Muscle of arm (tissue), 12 donors: ENCODE results near the gene CEP41. TPM values are rescaled to one million over a fixed set of nuclear protein-coding genes. Genes with fewer than 3 reads are reported as not detected.

Experiments
- DNase-seq: peaks from one replicate; pipeline ENCODE4 v3.0.0-alpha.2; 2013
- polyA plus RNA-seq, 12 donors: library from polyadenylated mRNA; unstranded; fragments of 120-200 nt; gene quantifications; one replicate each; pipeline ENCODE4 v1.2.1, GENCODE V29; 2013; ENCODE audit not compliant: insufficient read length in 12 of 12

Gene CEP41
- polyA plus RNA-seq, 12 donors = 20.4 to 234 (median 23.7) TPM

GRCh38 chr7:130371046-130371445, 69.8 kb downstream of the CEP41 start:
- DNase-seq = no peak

DNA sequence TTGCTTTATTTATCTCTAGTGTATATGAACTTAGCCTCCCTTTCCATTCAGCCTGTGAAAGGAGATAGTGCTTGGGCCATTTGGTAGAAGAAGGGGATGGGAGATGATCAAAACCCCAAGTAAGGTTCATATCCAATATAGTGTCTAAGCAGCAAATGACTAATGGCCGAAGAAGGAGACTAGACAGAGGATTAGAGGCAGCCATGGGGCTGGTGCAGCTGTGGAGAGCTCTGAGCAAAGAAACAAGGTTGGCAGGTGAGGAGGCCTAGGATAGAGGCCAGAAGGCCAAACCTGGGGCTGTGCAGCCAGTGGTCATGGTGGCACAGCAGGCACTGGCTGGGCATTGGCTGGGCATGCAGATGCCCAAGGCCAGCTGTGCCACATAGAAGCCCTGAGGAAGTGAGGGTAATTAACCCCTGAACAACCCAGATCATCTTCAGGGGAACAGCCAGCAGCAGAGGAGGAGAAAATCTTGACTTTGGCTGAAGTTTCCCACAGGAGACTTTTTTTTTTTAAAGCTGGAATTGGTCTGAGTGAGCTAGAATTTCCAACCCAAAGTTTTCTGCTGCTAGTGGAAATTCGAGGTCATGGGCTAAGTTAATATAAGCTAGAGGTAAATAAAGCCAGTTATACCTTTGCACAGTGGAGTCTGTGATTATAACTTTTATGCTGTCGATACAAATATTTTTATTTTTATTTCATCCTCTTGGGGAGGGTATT, 70.8 kb downstream of the CEP41 start:
- no peak for DNase-seq

GRCh38 chr7:130369110-130369711, 71.6 kb downstream of the CEP41 start:
- DNase-seq = no peak

- no peak for DNase-seq
Measured at GRCh38 chr7:130367836-130368746, 72.7 kb downstream of the CEP41 start.

GRCh38 chr7:130367088-130367755, 73.6 kb downstream of the CEP41 start:
- DNase-seq = no peak

- DNase-seq = no peak
Measured at GRCh38 chr7:130366564-130366963, 74.3 kb downstream of the CEP41 start.

DNA sequence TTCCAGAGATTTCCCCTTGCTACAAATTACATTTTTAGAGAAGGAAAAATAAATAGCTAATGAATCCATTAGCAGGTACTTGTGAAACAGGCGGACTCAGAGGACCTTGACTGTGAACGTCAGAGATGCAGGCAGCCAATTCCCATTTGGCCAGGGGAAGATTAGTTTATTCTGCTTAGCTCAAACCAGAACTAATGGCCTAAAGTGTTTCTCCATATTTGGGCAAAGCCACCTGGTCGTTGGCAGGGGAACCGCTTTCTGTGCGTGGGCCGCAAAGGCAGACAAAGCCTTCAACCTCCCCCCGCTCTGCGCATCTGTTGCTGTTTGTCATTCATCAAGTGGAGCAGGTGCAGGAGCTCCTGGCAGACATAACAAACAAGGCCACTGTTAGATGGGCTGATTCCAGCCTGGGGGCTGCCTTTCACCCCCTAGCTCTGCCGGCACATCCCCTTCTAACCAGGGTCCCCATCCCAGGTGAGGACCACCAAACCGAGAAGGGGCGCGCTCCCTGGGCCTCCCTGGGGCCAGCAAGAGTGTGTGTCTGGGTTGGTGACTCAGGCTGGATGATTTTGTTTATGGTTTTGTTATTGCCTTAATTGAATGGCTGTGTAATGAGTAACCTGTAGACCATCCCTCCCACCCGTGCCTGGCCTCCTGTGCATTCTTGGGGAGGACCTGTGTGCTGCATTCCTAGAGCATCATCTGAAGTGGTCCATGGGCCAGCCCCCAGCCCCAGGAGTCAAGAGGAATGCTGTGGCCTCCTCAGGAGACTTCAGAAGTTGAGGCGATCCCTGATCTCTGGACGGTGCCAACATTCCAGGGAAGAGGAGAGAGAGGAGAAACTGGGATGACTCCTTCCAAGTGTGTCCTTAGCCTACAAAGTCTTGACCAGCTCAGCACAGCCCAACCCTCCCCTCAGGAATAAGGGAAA, 75.0 kb downstream of the CEP41 start:
- DNase-seq = peak; percentile 87

GRCh38 chr7:130365088-130365487, 75.7 kb downstream of the CEP41 start:
- no peak for DNase-seq

GRCh38 chr7:130364451-130364850, 76.4 kb downstream of the CEP41 start:
- DNase-seq = no peak

DNA sequence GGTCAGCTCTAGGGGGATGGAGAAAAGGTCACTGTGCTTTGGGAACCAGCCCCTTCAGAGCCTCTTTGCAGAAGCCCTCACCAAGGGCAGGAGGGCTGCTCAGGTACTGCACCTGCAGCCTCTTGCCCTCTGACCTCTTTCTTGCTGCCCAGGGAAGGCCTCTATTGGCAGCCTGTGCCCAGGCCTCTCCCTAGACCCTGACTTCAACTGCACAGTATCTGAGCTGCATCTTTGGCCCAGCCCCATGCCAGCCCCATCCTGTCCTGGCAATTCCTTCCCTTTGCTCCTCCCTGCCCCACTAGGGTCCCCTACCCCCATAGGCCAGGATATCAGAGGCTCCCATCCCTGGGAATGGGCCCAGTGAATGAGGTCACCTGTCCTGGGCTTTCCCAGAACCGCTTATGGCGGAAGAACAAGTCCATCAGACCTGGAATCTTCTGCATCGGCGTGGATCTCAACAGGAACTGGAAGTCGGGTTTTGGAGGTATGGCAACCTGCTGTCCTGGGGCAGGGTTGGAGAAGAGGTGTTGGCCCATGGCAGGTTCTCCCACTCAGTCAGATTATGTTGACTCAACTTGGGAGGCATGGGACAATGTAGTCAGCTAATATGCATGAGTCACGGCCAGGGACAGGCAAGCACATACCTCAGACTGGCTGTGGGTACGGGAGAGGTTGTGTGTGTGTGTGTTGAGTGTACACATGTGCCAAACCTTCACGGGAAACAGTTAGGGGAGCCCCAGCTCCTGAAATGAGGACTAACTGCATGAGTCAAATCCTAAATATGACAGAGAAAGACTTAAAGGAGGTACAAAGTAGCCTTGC, 77.6 kb downstream of the CEP41 start:
- DNase-seq = no peak

DNA sequence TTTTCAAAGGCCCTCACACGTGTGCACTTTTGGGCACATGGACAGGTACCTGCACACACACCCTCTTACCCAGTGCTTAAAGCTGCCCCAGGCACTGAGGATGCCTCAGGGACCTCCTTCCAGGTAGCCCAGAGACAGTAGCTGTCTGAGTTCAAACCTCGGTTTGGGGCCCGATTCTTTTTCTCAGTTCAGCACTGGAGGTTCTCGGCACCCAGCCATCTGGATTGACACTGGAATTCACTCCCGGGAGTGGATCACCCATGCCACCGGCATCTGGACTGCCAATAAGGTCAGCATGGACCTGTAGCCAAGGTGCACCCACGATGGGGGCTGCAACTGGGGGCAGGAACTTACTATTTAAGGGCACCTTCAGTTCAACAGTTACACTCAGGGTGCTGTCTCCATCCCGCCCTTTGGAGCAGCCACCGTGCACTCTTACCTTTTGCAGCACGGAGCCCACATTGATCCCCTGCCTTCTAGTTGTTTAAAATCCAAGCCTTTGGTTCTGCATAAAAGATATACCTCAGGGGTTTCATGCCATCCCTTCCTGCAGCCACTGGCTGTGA, 78.5 kb downstream of the CEP41 start:
- DNase-seq = no peak

GRCh38 chr7:130361681-130362080, 79.1 kb downstream of the CEP41 start:
- no peak for DNase-seq

- no peak for DNase-seq
Measured at GRCh38 chr7:130360518-130360917, 80.3 kb downstream of the CEP41 start.

- DNase-seq = no peak
Measured at GRCh38 chr7:130359276-130359857, 81.4 kb downstream of the CEP41 start.

- no peak for DNase-seq
Measured at GRCh38 chr7:130358471-130358870, 82.3 kb downstream of the CEP41 start.

- no peak for DNase-seq
Measured at GRCh38 chr7:130356876-130357611, 83.8 kb downstream of the CEP41 start.

DNA sequence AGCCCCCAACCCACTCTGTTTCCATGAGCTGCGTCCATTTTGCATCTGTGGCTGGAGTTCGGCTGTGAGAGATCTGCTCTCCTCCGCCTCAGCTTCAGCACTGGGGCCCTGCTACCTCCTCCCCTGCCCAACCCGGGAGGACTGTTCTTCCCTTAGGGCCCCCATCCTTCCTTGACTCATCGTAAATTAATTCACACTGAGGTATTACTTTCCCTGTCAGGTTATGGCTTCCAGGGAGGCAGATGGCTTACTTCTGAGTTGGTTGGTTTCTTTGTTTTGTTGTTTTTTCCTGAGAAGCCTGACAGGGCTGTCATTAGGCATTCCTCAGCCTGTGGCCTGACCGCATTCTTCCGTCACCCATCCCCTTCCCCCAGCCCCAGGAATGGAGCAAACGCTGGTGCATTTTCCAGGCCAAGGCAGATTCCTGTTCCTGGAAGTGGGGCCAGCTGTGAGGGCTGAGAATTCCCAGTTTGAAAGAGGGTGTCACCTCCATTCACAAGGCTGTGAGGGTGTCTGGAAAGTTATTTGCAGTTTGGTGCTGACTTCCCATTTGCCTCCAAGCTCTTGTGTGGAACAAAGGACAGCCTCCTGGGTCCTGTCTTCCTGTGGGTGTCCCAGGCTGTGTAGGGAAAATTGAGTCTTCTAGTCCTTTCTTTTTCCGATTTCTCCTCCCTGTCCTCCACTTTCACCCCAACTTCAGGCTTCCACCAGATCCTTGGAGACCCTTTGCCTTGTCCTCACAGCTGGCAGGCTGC, 84.5 kb downstream of the CEP41 start:
- peak; percentile 90 for DNase-seq

- DNase-seq = no peak
Measured at GRCh38 chr7:130353196-130353595, 87.6 kb downstream of the CEP41 start.
